ENCODE data around the gene OR10A5. TPM values are rescaled to one million over a fixed set of nuclear protein-coding genes. Genes with fewer than 3 reads are reported as not detected.

Gene OR10A5
- total RNA-seq, 1 donor from 2014 or later = not detected

GRCh38 chr11:6855971-6856541 lies 10.6 kb downstream of the OR10A5 start:
- H3K27ac Mint-ChIP-seq = no peak overlapping the region
- no peak for TF ChIP-seq CTCF (IDR thresholded peaks at IDR 0.05; ENCODE audit: unreplicated experiment)
- peaks cover 36% of the 10 kb centered on the region for H3K9me3 Mint-ChIP-seq
- DNase-seq (ENCODE audit: low spot score in 2 of 2, unreplicated experiment in 2 of 2) = no peak
- H3K36me3 Mint-ChIP-seq = peaks cover 3% of the 10 kb centered on the region
- H3K27me3 Mint-ChIP-seq (ENCODE audit: low read depth) = no peaks in the 10 kb centered on the region
- no peaks in the 10 kb centered on the region for H3K4me1 Mint-ChIP-seq
- H3K4me3 Mint-ChIP-seq = no peak overlapping the region

GRCh38 chr11:6856871-6857270 lies 11.4 kb downstream of the OR10A5 start:
- Mint-ChIP-seq H3K36me3 (peaks cover 3% of the 10 kb centered on the region), H3K9me3 (peaks cover 35% of the 10 kb centered on the region), H3K4me3 (no peak overlapping the region), H3K27ac (no peak overlapping the region), H3K4me1 (no peaks in the 10 kb centered on the region), H3K27me3 (ENCODE audit: low read depth) (no peaks in the 10 kb centered on the region)
- no peak for TF ChIP-seq CTCF (IDR thresholded peaks at IDR 0.05; ENCODE audit: unreplicated experiment)
- DNase-seq (ENCODE audit: low spot score in 2 of 2, unreplicated experiment in 2 of 2) = no peak

- TF ChIP-seq CTCF (IDR thresholded peaks at IDR 0.05; ENCODE audit: unreplicated experiment) = no peak
- Mint-ChIP-seq H3K27ac (no peak within 1 kb of the TSS), H3K4me3 (no peak within 1 kb of the TSS), H3K9me3 (peaks cover 14% of the 10 kb centered on the region), H3K4me1 (no peaks in the 10 kb centered on the region), H3K36me3 (no peaks in the 10 kb centered on the region), H3K27me3 (ENCODE audit: low read depth) (no peaks in the 10 kb centered on the region)
- DNase-seq (ENCODE audit: low spot score in 2 of 2, unreplicated experiment in 2 of 2) = no peak
Measured at GRCh38 chr11:6862961-6863360, 17.5 kb downstream of the OR10A5 start, which contains the start of gene OR10A2. Gene OR10A2 (plus strand): TSS chr11:6863057. CDS start chr11:6869755, 6,698 bp downstream.

- no peaks in the 10 kb centered on the region for H3K36me3 Mint-ChIP-seq
- H3K9me3 Mint-ChIP-seq = peaks cover 12% of the 10 kb centered on the region
- no peak overlapping the region for H3K4me3 Mint-ChIP-seq
- TF ChIP-seq CTCF (IDR thresholded peaks at IDR 0.05; ENCODE audit: unreplicated experiment) = no peak
- H3K27me3 Mint-ChIP-seq (ENCODE audit: low read depth) = no peaks in the 10 kb centered on the region
- H3K4me1 Mint-ChIP-seq = no peaks in the 10 kb centered on the region
- DNase-seq (ENCODE audit: low spot score in 2 of 2, unreplicated experiment in 2 of 2) = no peak
- H3K27ac Mint-ChIP-seq = no peak overlapping the region
Measured at GRCh38 chr11:6864438-6864837, 19.0 kb downstream of the OR10A5 start.

- Mint-ChIP-seq H3K4me1 (no peaks in the 10 kb centered on the region), H3K4me3 (no peak overlapping the region), H3K36me3 (no peaks in the 10 kb centered on the region), H3K9me3 (no peaks in the 10 kb centered on the region), H3K27ac (no peak overlapping the region), H3K27me3 (ENCODE audit: low read depth) (peaks cover 2% of the 10 kb centered on the region)
- DNase-seq (ENCODE audit: low spot score in 2 of 2, unreplicated experiment in 2 of 2) = no peak
- no peak for TF ChIP-seq CTCF (IDR thresholded peaks at IDR 0.05; ENCODE audit: unreplicated experiment)
Measured at GRCh38 chr11:6871278-6871677, 25.8 kb downstream of the OR10A5 start.

- peaks cover 6% of the 10 kb centered on the region for H3K9me3 Mint-ChIP-seq
- no peak overlapping the region for H3K27ac Mint-ChIP-seq
- H3K36me3 Mint-ChIP-seq = no peaks in the 10 kb centered on the region
- TF ChIP-seq CTCF (IDR thresholded peaks at IDR 0.05; ENCODE audit: unreplicated experiment) = no peak
- no peaks in the 10 kb centered on the region for H3K27me3 Mint-ChIP-seq (ENCODE audit: low read depth)
- no peak for DNase-seq (ENCODE audit: low spot score in 2 of 2, unreplicated experiment in 2 of 2)
- H3K4me1 Mint-ChIP-seq = no peaks in the 10 kb centered on the region
- no peak overlapping the region for H3K4me3 Mint-ChIP-seq
Measured at GRCh38 chr11:6875761-6876160, 30.3 kb downstream of the OR10A5 start.

All from mesothelial cell of epicardium (in vitro differentiated cells).